Right lung (tissue), 10 donors: ENCODE measurements around the gene TAF11L2. TPM values are rescaled to one million over a fixed set of nuclear protein-coding genes. Genes with fewer than 3 reads are reported as not detected.
"Not testable (repeated sequence)": the region's sequence is repeated elsewhere in the genome, so short reads cannot be mapped to it uniquely, and the experiment has no call there.

ENCODE experiments used
- DNase-seq, 2 donors: peaks; one replicate each; pipeline ENCODE4 v3.0.0-alpha.2; 2013
- long read RNA-seq, 8 donors: transcript quantifications; one replicate each; lab custom pipeline, GENCODE V29; 2026
- polyA plus RNA-seq, 5 donors: library from polyadenylated mRNA; unstranded; fragments of 120-200 nt; gene quantifications; one replicate each; pipeline versions ENCODE4 v1.2.1 to v1.2.3, GENCODE V29; 2013; ENCODE audit warnings: inconsistent platforms in 1 of 5, low replicate concordance in 1 of 5; ENCODE audit not compliant: insufficient read length in 5 of 5, insufficient read depth in 1 of 5

The TAF11L2 gene
- not detected for polyA plus RNA-seq
- long read RNA-seq, donor 1, result 0 reads
- long read RNA-seq, donor 2, result 0 reads
- long read RNA-seq, donor 3, result 0 reads
- long read RNA-seq, donor 4, result 0 reads
- long read RNA-seq, donor 5, result 0 reads
- long read RNA-seq, donor 6, result 0 reads
- long read RNA-seq, donor 7, result 0 reads
- long read RNA-seq, donor 8, result 0 reads

GRCh38 chr5:17497931-17498330 lies at the start of gene TAF11L2:
TAF11L2 (plus strand) TSS chr5:17498231.
- DNase-seq, result not testable (repeated sequence)

- no peak for DNase-seq
These were observed 49.2 kb upstream of the TAF11L2 start for GRCh38 chr5:17448877-17449276.

GRCh38 chr5:17452936-17453335 lies 45.1 kb upstream of the TAF11L2 start:
- no peak for DNase-seq

GRCh38 chr5:17455942-17456341 lies 42.1 kb upstream of the TAF11L2 start:
- no peak for DNase-seq

GRCh38 chr5:17461793-17462192 lies 36.2 kb upstream of the TAF11L2 start:
- no peak for DNase-seq

GRCh38 chr5:17463653-17464052 lies 34.4 kb upstream of the TAF11L2 start:
- no peak for DNase-seq

GRCh38 chr5:17470064-17470463 lies 28.0 kb upstream of the TAF11L2 start:
- no peak for DNase-seq

GRCh38 chr5:17475064-17475463 lies 23.0 kb upstream of the TAF11L2 start:
- not testable (repeated sequence) for DNase-seq

- no peak for DNase-seq
These were observed 21.0 kb upstream of the TAF11L2 start for GRCh38 chr5:17477043-17477442.

- DNase-seq, result no peak
These were observed 20.3 kb upstream of the TAF11L2 start for GRCh38 chr5:17477573-17478265.

- no peak for DNase-seq
These were observed 16.7 kb upstream of the TAF11L2 start for GRCh38 chr5:17481378-17481777.

GRCh38 chr5:17482790-17483189 lies 15.2 kb upstream of the TAF11L2 start:
- DNase-seq, result no peak

- not testable (repeated sequence) for DNase-seq
These were observed 11.4 kb upstream of the TAF11L2 start for GRCh38 chr5:17486464-17487173.

- DNase-seq, result no peak
These were observed 10.9 kb upstream of the TAF11L2 start for GRCh38 chr5:17487174-17487512.

GRCh38 chr5:17491257-17491656 lies 6.8 kb upstream of the TAF11L2 start:
- DNase-seq, result not testable (repeated sequence)

- DNase-seq, result no peak
These were observed 5.3 kb upstream of the TAF11L2 start for GRCh38 chr5:17492770-17493169.

- no peak for DNase-seq
These were observed 585 bp upstream of the TAF11L2 start for GRCh38 chr5:17497446-17497845.

- no peak for DNase-seq
These were observed 13.8 kb downstream of the TAF11L2 start for GRCh38 chr5:17511775-17512325.

GRCh38 chr5:17517526-17517925 lies 19.5 kb downstream of the TAF11L2 start:
- not testable (repeated sequence) for DNase-seq

- DNase-seq, result not testable (repeated sequence)
These were observed 20.0 kb downstream of the TAF11L2 start, which contains the start of gene TAF11L3 for GRCh38 chr5:17518067-17518466. TAF11L3 (plus strand) TSS chr5:17518367.

- DNase-seq, result not testable (repeated sequence)
These were observed 21.5 kb downstream of the TAF11L2 start for GRCh38 chr5:17519508-17519907.

- not testable (repeated sequence) for DNase-seq
These were observed 23.5 kb downstream of the TAF11L2 start, which contains the start of gene TAF11L4 for GRCh38 chr5:17521501-17521900. TAF11L4 (plus strand) TSS chr5:17521801.
